Measurements from ENCODE around the gene CDC42SE1.
A peak's percentile ranks its signal among the peaks of the same experiment; 100 is the strongest.

CDC42SE1 gene

DNA sequence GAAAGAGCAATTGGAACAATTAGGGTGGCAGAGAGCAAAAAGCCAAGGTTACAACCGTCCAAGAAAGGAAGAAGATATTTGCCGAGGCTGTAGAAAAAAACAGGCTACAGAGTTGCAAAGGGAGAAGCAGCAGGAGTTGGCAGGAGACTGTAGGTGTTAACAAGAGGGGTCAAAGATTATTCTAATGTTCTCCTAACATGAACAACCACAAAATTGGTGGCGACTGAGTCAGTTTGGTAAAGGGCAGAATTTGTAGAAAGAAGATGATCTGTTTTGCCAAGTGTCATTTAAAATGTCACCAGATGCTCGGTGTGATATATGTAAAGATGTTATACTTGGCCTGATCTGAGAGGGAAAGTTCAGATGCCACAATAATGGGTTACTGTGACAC is 51.6 kb downstream of the CDC42SE1 start:
- no peak overlapping the region; the same call in 1 of the 2 replicates for H3K4me3 ChIP-seq (replicated peaks; ENCODE audit: insufficient read depth, low read length)

DNA sequence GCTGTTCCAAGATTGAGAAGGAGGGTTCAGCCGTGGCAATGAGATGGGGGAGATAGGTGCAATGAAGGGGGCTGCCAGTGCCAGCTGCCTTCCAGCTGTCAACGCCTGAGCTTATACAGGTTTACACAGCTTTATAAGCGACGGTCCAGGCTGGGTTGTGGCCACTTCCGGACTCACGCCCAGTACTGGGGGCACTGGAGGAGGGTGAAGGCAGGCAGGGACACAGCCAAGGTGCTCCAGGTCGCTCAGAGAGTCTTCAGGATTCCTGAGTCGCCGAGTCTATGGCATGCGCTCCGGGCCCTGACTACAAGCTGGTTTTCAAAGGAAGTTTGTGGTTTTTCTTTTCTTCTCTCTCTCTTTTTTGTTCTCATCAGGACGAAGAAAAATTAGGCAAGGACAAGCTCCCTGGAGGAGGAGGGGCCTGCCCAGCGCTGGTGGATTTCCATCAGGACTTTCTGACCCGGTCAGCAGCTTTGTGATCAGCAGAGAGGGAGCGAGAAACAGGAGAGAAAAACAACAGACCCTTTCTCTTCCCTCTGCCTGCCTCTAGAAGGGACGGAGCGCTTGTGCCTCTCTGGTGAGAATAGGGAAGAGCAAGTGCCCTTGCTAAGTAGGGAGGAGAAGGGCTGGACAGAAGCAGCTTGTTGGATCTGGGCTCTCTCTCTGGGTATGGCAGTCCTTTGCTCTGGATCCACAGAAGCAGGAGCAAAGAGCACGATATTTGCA is 52.9 kb downstream of the CDC42SE1 start, which contains the start of gene MINDY1:
MINDY1 (minus strand) TSS at position 576 of the 726 bp plus-strand sequence. CDS start 4,285 bp downstream, outside the sequence.
- TF ChIP-seq, protein P1, sequence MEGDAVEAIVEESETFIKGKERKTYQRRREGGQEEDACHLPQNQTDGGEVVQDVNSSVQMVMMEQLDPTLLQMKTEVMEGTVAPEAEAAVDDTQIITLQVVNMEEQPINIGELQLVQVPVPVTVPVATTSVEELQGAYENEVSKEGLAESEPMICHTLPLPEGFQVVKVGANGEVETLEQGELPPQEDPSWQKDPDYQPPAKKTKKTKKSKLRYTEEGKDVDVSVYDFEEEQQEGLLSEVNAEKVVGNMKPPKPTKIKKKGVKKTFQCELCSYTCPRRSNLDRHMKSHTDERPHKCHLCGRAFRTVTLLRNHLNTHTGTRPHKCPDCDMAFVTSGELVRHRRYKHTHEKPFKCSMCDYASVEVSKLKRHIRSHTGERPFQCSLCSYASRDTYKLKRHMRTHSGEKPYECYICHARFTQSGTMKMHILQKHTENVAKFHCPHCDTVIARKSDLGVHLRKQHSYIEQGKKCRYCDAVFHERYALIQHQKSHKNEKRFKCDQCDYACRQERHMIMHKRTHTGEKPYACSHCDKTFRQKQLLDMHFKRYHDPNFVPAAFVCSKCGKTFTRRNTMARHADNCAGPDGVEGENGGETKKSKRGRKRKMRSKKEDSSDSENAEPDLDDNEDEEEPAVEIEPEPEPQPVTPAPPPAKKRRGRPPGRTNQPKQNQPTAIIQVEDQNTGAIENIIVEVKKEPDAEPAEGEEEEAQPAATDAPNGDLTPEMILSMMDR (IDR thresholded peaks at IDR 0.05; ENCODE audit: insufficient read depth, low read length) = peak; percentile 38
- TF ChIP-seq GABPA (IDR thresholded peaks at IDR 0.05; ENCODE audit: low read depth) (no peak), SPI1 (IDR thresholded peaks at IDR 0.05; ENCODE audit: borderline replicate concordance, low read depth) (peak; percentile 80), POLR2AphosphoS5 (IDR thresholded peaks at IDR 0.05; ENCODE audit: low read depth) (no peak)
- TF ChIP-seq, protein P2, sequence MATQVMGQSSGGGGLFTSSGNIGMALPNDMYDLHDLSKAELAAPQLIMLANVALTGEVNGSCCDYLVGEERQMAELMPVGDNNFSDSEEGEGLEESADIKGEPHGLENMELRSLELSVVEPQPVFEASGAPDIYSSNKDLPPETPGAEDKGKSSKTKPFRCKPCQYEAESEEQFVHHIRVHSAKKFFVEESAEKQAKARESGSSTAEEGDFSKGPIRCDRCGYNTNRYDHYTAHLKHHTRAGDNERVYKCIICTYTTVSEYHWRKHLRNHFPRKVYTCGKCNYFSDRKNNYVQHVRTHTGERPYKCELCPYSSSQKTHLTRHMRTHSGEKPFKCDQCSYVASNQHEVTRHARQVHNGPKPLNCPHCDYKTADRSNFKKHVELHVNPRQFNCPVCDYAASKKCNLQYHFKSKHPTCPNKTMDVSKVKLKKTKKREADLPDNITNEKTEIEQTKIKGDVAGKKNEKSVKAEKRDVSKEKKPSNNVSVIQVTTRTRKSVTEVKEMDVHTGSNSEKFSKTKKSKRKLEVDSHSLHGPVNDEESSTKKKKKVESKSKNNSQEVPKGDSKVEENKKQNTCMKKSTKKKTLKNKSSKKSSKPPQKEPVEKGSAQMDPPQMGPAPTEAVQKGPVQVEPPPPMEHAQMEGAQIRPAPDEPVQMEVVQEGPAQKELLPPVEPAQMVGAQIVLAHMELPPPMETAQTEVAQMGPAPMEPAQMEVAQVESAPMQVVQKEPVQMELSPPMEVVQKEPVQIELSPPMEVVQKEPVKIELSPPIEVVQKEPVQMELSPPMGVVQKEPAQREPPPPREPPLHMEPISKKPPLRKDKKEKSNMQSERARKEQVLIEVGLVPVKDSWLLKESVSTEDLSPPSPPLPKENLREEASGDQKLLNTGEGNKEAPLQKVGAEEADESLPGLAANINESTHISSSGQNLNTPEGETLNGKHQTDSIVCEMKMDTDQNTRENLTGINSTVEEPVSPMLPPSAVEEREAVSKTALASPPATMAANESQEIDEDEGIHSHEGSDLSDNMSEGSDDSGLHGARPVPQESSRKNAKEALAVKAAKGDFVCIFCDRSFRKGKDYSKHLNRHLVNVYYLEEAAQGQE (IDR thresholded peaks at IDR 0.05; ENCODE audit: insufficient replicate concordance, low read depth) = peak; percentile 64
- no peaks in the 10 kb centered on the region for H3K27me3 ChIP-seq (ENCODE audit: insufficient read depth, poor library complexity, severe bottlenecking)
- peak; percentile 60 to 83 for DNase-seq (ENCODE audit: low read depth in 1 of 2, low spot score in 1 of 2)
- H3K27ac ChIP-seq (replicated peaks) = peak within 1 kb of the TSS; percentile 91
- H3K4me3 ChIP-seq (replicated peaks; ENCODE audit: insufficient read depth, low read length) = peak within 1 kb of the TSS; percentile 50

More for the DNA sequence above, 51.6 kb downstream of the CDC42SE1 start:
- Histone ChIP-seq H3K27me3 (ENCODE audit: insufficient read depth, poor library complexity, severe bottlenecking) (no peaks in the 10 kb centered on the region), H3K27ac (replicated peaks) (peak overlapping the region; percentile 91)
- TF ChIP-seq POLR2AphosphoS5 (IDR thresholded peaks at IDR 0.05; ENCODE audit: low read depth) = no peak
- no peak for TF ChIP-seq GABPA (IDR thresholded peaks at IDR 0.05; ENCODE audit: low read depth)
- TF ChIP-seq, protein P2 (IDR thresholded peaks at IDR 0.05; ENCODE audit: insufficient replicate concordance, low read depth) = no peak
- TF ChIP-seq, protein P1 (IDR thresholded peaks at IDR 0.05; ENCODE audit: insufficient read depth, low read length) = no peak
- no peak for TF ChIP-seq SPI1 (IDR thresholded peaks at IDR 0.05; ENCODE audit: borderline replicate concordance, low read depth)
- no peak for DNase-seq (ENCODE audit: low read depth in 1 of 2, low spot score in 1 of 2)

DNA sequence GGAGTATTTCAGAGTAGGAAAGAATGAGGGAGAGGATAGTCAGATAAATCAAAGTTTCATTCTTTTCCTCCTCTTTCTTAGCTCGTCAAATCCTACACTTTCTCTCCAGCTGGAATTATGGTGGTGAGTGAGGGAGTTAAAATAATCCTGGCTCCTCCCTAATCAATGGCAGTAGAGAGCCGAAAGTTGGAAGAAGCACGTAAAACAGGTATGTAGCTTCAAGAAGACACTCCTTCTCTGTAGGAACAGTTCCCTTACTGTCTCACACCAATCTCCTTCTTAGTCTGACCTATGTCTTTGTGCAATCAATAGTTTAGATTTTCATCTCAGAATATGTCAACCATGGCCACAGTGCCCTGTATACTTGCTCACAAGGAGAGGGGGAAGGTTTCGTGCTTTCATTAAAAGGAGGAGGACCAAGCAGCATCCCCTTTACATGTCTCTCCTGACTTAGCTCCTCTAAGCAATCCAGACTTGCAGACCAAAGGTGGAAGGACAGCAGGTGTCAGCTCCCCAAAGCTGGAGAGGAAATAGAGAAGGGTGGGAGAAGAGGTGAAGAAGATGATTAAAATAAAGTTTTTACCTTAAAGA is 53.6 kb downstream of the CDC42SE1 start:
- no peak for TF ChIP-seq SPI1 (IDR thresholded peaks at IDR 0.05; ENCODE audit: borderline replicate concordance, low read depth)
- TF ChIP-seq, protein P1 (IDR thresholded peaks at IDR 0.05; ENCODE audit: insufficient read depth, low read length) = no peak
- TF ChIP-seq, protein P2 (IDR thresholded peaks at IDR 0.05; ENCODE audit: insufficient replicate concordance, low read depth) = no peak
- DNase-seq (ENCODE audit: low read depth in 1 of 2, low spot score in 1 of 2) = no peak
- H3K4me3 ChIP-seq (replicated peaks; ENCODE audit: insufficient read depth, low read length) = peak overlapping the region; percentile 50
- H3K27ac ChIP-seq (replicated peaks) = peak overlapping the region; percentile 91; the same call in 1 of the 2 replicates
- no peaks in the 10 kb centered on the region for H3K27me3 ChIP-seq (ENCODE audit: insufficient read depth, poor library complexity, severe bottlenecking)
